HG02678 (cell line): ENCODE data around the gene KRTAP9-2.
"Not testable (repeated sequence)": the region's sequence is repeated elsewhere in the genome, so short reads cannot be mapped to it uniquely, and the experiment has no call there.

Experiments
- ATAC-seq: cut with Tn5 transposase; IDR thresholded peaks from one replicate; pipeline ENCODE4 v1.9.1; 2021; ENCODE audit warnings: mild to moderate bottlenecking, moderate library complexity; ENCODE audit not compliant: unreplicated experiment

KRTAP9-2 gene

DNA sequence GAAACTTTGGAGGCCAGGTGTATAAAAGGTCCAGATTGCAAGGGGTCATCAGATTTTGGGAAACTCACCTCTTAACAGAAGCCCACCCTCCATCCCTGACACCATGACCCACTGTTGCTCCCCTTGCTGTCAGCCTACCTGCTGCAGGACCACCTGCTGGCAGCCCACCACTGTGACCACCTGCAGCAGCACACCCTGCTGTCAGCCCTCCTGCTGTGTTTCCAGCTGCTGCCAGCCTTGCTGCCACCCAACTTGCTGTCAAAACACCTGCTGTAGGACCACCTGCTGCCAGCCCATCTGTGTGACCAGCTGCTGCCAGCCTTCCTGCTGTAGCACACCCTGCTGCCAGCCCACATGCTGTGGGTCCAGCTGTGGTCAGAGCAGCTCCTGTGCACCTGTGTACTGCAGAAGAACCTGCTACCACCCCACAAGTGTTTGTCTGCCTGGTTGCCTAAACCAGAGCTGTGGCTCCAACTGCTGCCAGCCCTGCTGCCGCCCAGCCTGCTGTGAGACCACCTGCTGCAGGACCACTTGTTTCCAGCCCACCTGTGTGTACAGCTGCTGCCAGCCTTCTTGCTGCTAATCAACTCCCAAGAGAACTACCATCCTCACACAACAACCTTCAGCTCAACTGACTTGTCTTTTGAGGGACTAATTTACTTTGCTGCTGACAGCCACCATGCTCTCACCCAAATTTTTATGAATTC, 6.1 kb downstream of the KRTAP9-2 start, which contains the start of gene KRTAP9-3:
Gene KRTAP9-3, plus strand, starts transcription at position 51 of the 707 bp plus-strand sequence. Its CDS starts 53 bp downstream, at position 104.
- ATAC-seq: not testable (repeated sequence)

GRCh38 chr17:41237116-41237515, 10.7 kb downstream of the KRTAP9-2 start:
- not testable (repeated sequence) for ATAC-seq

- not testable (repeated sequence) for ATAC-seq
These were observed 11.5 kb downstream of the KRTAP9-2 start, which contains the start of gene KRTAP9-8 for GRCh38 chr17:41237949-41238437. Gene KRTAP9-8, plus strand, starts transcription at chr17:41237999. Its CDS starts 53 bp downstream, at chr17:41238052.

- ATAC-seq: not testable (repeated sequence)
These were observed 20.7 kb downstream of the KRTAP9-2 start for GRCh38 chr17:41246995-41247787.

GRCh38 chr17:41249637-41250240, 23.3 kb downstream of the KRTAP9-2 start, which contains the start of gene KRTAP9-4:
Gene KRTAP9-4, plus strand, starts transcription at chr17:41249687. Its CDS starts 34 bp downstream, at chr17:41249721.
- ATAC-seq: not testable (repeated sequence)

- no peak for ATAC-seq
These were observed 24.8 kb downstream of the KRTAP9-2 start for GRCh38 chr17:41251261-41251660.

DNA sequence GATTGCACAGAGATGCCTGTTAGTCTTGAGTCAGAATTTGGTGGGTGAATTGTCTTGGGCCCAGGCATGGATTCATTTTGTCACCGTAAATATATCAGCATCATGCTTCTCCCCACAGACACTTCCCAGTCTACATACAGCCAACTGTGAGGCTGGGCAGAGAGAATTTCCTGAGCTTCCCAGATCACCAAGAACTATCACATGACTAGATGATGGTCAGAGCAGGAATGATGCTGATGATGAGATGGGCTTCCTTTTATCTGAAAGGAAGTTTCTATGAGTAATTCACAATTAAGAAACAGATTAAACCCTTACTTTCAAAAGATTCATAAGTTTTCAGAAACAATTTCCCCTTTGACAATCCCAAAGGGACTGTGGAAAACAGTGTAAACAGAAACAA, 28.4 kb downstream of the KRTAP9-2 start:
- no peak for ATAC-seq

GRCh38 chr17:41255381-41256290, 29.2 kb downstream of the KRTAP9-2 start, which contains the start of gene KRTAP9-9:
Gene KRTAP9-9, plus strand, starts transcription at chr17:41255384.
- not testable (repeated sequence) for ATAC-seq

GRCh38 chr17:41256291-41256685, 29.8 kb downstream of the KRTAP9-2 start:
- no peak for ATAC-seq

DNA sequence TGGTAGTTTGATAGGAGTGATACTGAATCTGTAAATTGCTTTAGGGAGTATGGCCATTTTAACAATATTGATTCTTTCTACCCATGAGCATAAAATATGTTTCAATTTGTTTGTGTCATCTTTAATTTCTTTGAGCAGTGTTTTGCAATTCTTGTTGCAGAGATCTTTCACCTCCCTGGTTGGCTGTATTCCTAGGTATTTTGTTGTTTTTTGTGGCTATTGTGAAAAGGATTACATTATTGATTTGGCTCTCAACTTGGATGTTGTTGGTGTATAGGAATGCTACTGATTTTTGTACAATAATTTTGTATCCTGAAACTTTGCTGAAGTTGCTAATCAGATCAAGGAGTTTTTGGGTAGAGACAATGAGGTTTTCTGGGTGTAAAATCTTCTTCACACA, 32.0 kb downstream of the KRTAP9-2 start:
- ATAC-seq: no peak

GRCh38 chr17:41263212-41263611, 36.8 kb downstream of the KRTAP9-2 start:
- no peak for ATAC-seq

- ATAC-seq: no peak
These were observed 38.2 kb downstream of the KRTAP9-2 start for GRCh38 chr17:41264599-41264998.

- no peak for ATAC-seq
These were observed 38.6 kb downstream of the KRTAP9-2 start, which contains the start of gene KRTAP9-6 for GRCh38 chr17:41265078-41265477. Gene KRTAP9-6, plus strand, starts transcription at chr17:41265378. Its CDS starts 0 bp downstream, at chr17:41265378.

DNA sequence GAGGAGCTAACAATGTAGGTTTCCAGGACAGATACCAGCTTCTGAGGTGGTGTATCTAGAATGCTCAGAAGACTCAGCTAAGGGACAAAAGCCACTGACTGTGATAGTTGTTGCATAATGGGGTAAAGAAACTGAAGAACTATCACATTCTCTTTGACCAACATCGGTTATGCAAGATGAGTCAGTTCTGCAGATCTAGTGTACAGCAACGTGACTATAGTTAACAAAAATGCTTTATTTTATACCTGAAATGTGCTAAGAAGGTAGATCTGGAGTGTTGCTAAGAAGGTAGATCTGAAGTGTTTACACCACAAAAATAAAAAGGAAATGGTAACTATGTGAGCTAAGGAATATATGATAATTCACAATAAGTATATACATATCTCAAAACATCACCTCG, 41.3 kb downstream of the KRTAP9-2 start:
- ATAC-seq: no peak

DNA sequence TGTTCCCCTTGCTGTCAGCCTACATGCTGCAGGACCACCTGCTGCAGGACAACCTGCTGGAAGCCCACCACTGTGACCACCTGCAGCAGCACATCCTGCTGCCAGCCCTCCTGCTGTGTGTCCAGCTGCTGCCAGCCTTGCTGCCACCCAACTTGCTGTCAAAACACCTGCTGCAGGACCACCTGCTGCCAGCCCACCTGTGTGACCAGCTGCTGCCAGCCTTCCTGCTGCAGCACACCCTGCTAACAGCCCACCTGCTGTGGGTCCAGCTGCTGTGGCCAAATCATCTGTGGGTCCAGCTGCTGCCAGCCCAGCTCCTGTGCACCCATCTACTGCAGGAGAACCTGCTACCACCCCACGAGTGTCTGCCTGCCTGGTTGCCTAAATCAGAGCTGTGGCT, 44.9 kb downstream of the KRTAP9-2 start:
- not testable (repeated sequence) for ATAC-seq

- no peak for ATAC-seq
These were observed 45.4 kb downstream of the KRTAP9-2 start for GRCh38 chr17:41271858-41272257.

- not testable (repeated sequence) for ATAC-seq
These were observed 49.3 kb downstream of the KRTAP9-2 start, which contains the start of gene KRTAP9-7 for GRCh38 chr17:41275648-41276190. Gene KRTAP9-7, plus strand, starts transcription at chr17:41275698. Its CDS starts 0 bp downstream, at chr17:41275698.
